Measurements from ENCODE around the gene ELAVL1. TPM values are rescaled to one million over a fixed set of nuclear protein-coding genes. Genes with fewer than 3 reads are reported as not detected.
A peak's percentile ranks its signal among the peaks of the same experiment; 100 is the strongest.
"Not testable (repeated sequence)": the region's sequence is repeated elsewhere in the genome, so short reads cannot be mapped to it uniquely, and the experiment has no call there.

The ELAVL1 gene
- polyA plus RNA-seq, 1 donor from 2014 or later = 19.1 TPM

- H3K36me3 ChIP-seq (ENCODE audit: insufficient read depth, low read length); H3K9ac ChIP-seq (ENCODE audit: low read length); H3K4me2 ChIP-seq (ENCODE audit: low read length); H4K20me1 ChIP-seq (ENCODE audit: insufficient read depth); H3K79me2 ChIP-seq (replicated peaks; ENCODE audit: insufficient read depth, low read length); H3K9me2 ChIP-seq (ENCODE audit: insufficient read depth, low read length); H3F3A ChIP-seq (ENCODE audit: insufficient read depth, low read length, poor library complexity, severe bottlenecking); H2AFZ ChIP-seq (ENCODE audit: low read depth, low read length); H3K9me3 ChIP-seq (ENCODE audit: low read length); H3K27ac ChIP-seq (ENCODE audit: low read length): not testable (repeated sequence)
- TF ChIP-seq CTCF (IDR thresholded peaks at IDR 0.05; ENCODE audit: poor library complexity, severe bottlenecking) = peak; percentile 18
- H3K27me3 ChIP-seq (ENCODE audit: insufficient read depth, low read depth, low read length) = peaks cover 49% of the 10 kb centered on the region
- H3K4me3 ChIP-seq (ENCODE audit: low read length) = peak overlapping the region; percentile 48
Observed at GRCh38 chr19:7918062-7918614, 87.3 kb downstream of the ELAVL1 start.

- peak overlapping the region; percentile 5 for H3K9ac ChIP-seq (ENCODE audit: low read length)
- H3K27me3 ChIP-seq (ENCODE audit: insufficient read depth, low read depth, low read length) = peaks cover 49% of the 10 kb centered on the region
- no peak overlapping the region for H3K27ac ChIP-seq (ENCODE audit: low read length)
- TF ChIP-seq SMC3 (conservative IDR thresholded peaks at IDR 0.05; ENCODE audit: poor library complexity) (no peak), REST (IDR thresholded peaks at IDR 0.05; ENCODE audit: borderline replicate concordance) (no peak), POLR2AphosphoS5 (IDR thresholded peaks at IDR 0.05) (no peak), RAD21 (conservative IDR thresholded peaks at IDR 0.05) (no peak), CTCF (IDR thresholded peaks at IDR 0.05; ENCODE audit: poor library complexity, severe bottlenecking) (peak; percentile 60), MXI1 (conservative IDR thresholded peaks at IDR 0.05; ENCODE audit: poor library complexity, severe bottlenecking) (no peak), EZH2 (IDR thresholded peaks at IDR 0.05; ENCODE audit: borderline replicate concordance, insufficient read depth, low read length, poor library complexity, severe bottlenecking) (peak; percentile 29), TAF1 (IDR thresholded peaks at IDR 0.05; ENCODE audit: low read depth) (no peak), EP300 (conservative IDR thresholded peaks at IDR 0.05; ENCODE audit: poor library complexity, severe bottlenecking) (no peak)
- no peaks in the 10 kb centered on the region for H3F3A ChIP-seq (ENCODE audit: insufficient read depth, low read length, poor library complexity, severe bottlenecking)
- H2AFZ ChIP-seq (ENCODE audit: low read depth, low read length) = no peak overlapping the region
- H3K79me2 ChIP-seq (replicated peaks; ENCODE audit: insufficient read depth, low read length) = no peaks in the 10 kb centered on the region
- no peak overlapping the region for H3K4me2 ChIP-seq (ENCODE audit: low read length)
- peak overlapping the region; percentile 48 for H3K4me3 ChIP-seq (ENCODE audit: low read length)
- H3K9me2 ChIP-seq (ENCODE audit: insufficient read depth, low read length) = no peaks in the 10 kb centered on the region
- H3K36me3 ChIP-seq (ENCODE audit: insufficient read depth, low read length) = no peaks in the 10 kb centered on the region
- H4K20me1 ChIP-seq (ENCODE audit: insufficient read depth) = no peaks in the 10 kb centered on the region
- H3K9me3 ChIP-seq (ENCODE audit: low read length) = no peaks in the 10 kb centered on the region
Observed at GRCh38 chr19:7917267-7918061, 88.0 kb downstream of the ELAVL1 start.

All from neural cell (in vitro differentiated cells).